PC-3 (cell line): ENCODE data around the gene GPC6. TPM values are rescaled to one million over a fixed set of nuclear protein-coding genes. Genes with fewer than 3 reads are reported as not detected.

Source experiments
- ATAC-seq: fragments of 200-7000 bp; cut with Tn5 transposase; 2 replicates; pipeline ENCODE4 v1.9.1; 2020; ENCODE audit warnings: mild to moderate bottlenecking, moderate library complexity
- BruUV-seq: library from RNA; stranded (reverse); fragments of 400-500 nt; replicated peaks from 2 replicates; lab custom pipeline; 2021; lab: Mats Ljungman, UMichigan
- CTCF ChIA-PET: fragments of 300-600 bp; sonication (Branson Sonifier 250); formaldehyde crosslinking; loops from one replicate; lab custom pipeline; 2022; ENCODE audit warnings: antibody characterized with exemption; lab: Charles Lee
- POLR2A ChIA-PET: fragments of 300-600 bp; sonication (Branson Sonifier 250); formaldehyde crosslinking; loops from one replicate; lab custom pipeline; 2022; ENCODE audit warnings: antibody characterized with exemption; ENCODE audit not compliant: unreplicated experiment; lab: Charles Lee
- DNase-seq: peaks from one replicate; pipeline ENCODE4 v3.0.0-alpha.2; 2015
- H2AFZ ChIP-seq: fragments of 300-600 bp; sonication (generic); 2 replicates; pipeline ENCODE4 v1.6.0; 2016; ENCODE audit warnings: antibody characterized with exemption, low read length
- H3F3A ChIP-seq: fragments of 300-600 bp; sonication (generic); one replicate; pipeline ENCODE4 v1.6.0; 2017; ENCODE audit warnings: antibody characterized with exemption, low read length, control low read depth, mild to moderate bottlenecking; ENCODE audit not compliant: unreplicated experiment
- H3K27ac ChIP-seq: fragments of 300-600 bp; sonication (generic); 2 replicates; pipeline ENCODE4 v1.5.1; 2016; ENCODE audit warnings: mild to moderate bottlenecking, low read length
- H3K27me3 ChIP-seq: fragments of 300-600 bp; sonication (generic); 2 replicates; pipeline ENCODE4 v1.6.1; 2016; ENCODE audit warnings: low read length, mixed read lengths
- H3K36me3 ChIP-seq: fragments of 300-600 bp; sonication (generic); 2 replicates; pipeline ENCODE4 v1.6.1; 2016; ENCODE audit warnings: low read depth, mixed run types, low read length, mixed read lengths
- H3K4me1 ChIP-seq: fragments of 300-600 bp; sonication (generic); 2 replicates; pipeline ENCODE4 v1.5.1; 2016; ENCODE audit warnings: low read length; ENCODE audit not compliant: insufficient read depth
- H3K4me2 ChIP-seq: fragments of 300-600 bp; sonication (generic); 2 replicates; pipeline ENCODE4 v1.6.0; 2016; ENCODE audit warnings: low read length
- H3K4me3 ChIP-seq: fragments of 300-600 bp; sonication (generic); 2 replicates; pipeline ENCODE4 v1.5.1; 2016; ENCODE audit warnings: mild to moderate bottlenecking, low read length, mixed read lengths
- H3K79me2 ChIP-seq: fragments of 300-600 bp; sonication (generic); 2 replicates; pipeline ENCODE4 v1.6.1; 2017; ENCODE audit warnings: low read length, mixed read lengths
- H3K9ac ChIP-seq: fragments of 300-600 bp; sonication (generic); 2 replicates; pipeline ENCODE4 v1.6.0; 2016; ENCODE audit warnings: mild to moderate bottlenecking, low read length
- H3K9me2 ChIP-seq: fragments of 300-600 bp; sonication (generic); replicated peaks from 2 replicates; pipeline ENCODE4 v1.6.1; 2016; ENCODE audit warnings: mixed run types, low read length, mixed read lengths
- H3K9me3 ChIP-seq: fragments of 300-600 bp; sonication (generic); 2 replicates; pipeline ENCODE4 v1.6.1; 2016; ENCODE audit warnings: low read length, mixed read lengths
- H4K20me1 ChIP-seq: fragments of 300-600 bp; sonication (generic); 2 replicates; pipeline ENCODE4 v1.6.1; 2016; ENCODE audit warnings: low read length, mixed read lengths
- CTCF ChIP-seq: fragments of 300-600 bp; sonication (generic); conservative IDR thresholded peaks from 2 replicates; pipeline ENCODE4 v1.5.1; 2017; ENCODE audit warnings: antibody characterized with exemption, low read depth, mild to moderate bottlenecking, low read length
- EZH2 ChIP-seq: fragments of 300-600 bp; sonication (generic); IDR thresholded peaks from one replicate; pipeline ENCODE4 v1.6.1; 2017; ENCODE audit warnings: antibody characterized with exemption, mild to moderate bottlenecking, low read length; ENCODE audit not compliant: unreplicated experiment
- EZH2phosphoT487 ChIP-seq: fragments of 300-600 bp; sonication (generic); IDR thresholded peaks from 2 replicates; pipeline ENCODE4 v1.6.1; 2018; ENCODE audit warnings: mild to moderate bottlenecking, antibody characterized with exemption, low read length, borderline replicate concordance
- intact Hi-C: fragments of 100-400 bp; cut with micrococcal nuclease; formaldehyde crosslinking; loops from 2 replicates; pipeline ENCODE4 v1.9.0; 2023
- total RNA-seq: library from RNA; depleted of rRNA; stranded (reverse); fragments of >200 nt; gene quantifications from 2 replicates; pipeline ENCODE4 v1.2.3, GENCODE V29; 2014

GPC6 gene
- total RNA-seq, 1 experiment from 2014 or later = 3.5 TPM

GRCh38 chr13:93345024-93345423, 118.4 kb downstream of the GPC6 start:
- Histone ChIP-seq H3K4me2 (no peak overlapping the region), H4K20me1 (no peaks in the 10 kb centered on the region), H3K36me3 (no peaks in the 10 kb centered on the region), H3K27me3 (no peaks in the 10 kb centered on the region), H3K27ac (no peak overlapping the region), H3K4me1 (no peaks in the 10 kb centered on the region), H3K79me2 (no peaks in the 10 kb centered on the region), H3K9ac (no peak overlapping the region), H3K9me3 (no peaks in the 10 kb centered on the region), H3F3A (no peaks in the 10 kb centered on the region), H3K4me3 (no peak overlapping the region), H2AFZ (no peak overlapping the region), H3K9me2 (no peaks in the 10 kb centered on the region)
- POLR2A ChIA-PET = no interaction called here
- ATAC-seq = no peak
- CTCF ChIA-PET = no interaction called here
- BruUV-seq = no TSS peak
- TF ChIP-seq EZH2 = no peak
- TF ChIP-seq CTCF = no peak
- no peak for TF ChIP-seq EZH2phosphoT487
- no peak for DNase-seq
- intact Hi-C loops = no loop called here

DNA sequence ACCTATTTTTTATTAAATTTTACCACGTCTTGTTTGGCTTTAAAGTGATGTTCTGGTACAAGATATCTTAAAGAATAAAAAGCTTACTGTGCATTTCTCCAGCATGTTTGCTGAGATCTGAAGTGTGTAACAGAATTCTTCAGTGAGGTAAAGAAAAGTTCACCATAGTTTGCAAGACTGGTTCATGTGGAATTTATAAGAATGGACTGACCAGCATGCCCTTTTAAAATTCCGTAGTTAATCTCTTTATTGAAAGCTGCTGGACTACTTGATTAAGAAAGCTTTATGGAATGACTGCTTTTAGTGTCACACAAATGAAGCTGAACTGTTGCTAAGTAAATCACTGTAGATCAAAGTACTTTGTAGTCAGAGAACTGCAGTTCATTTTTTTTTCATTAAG, 119.2 kb downstream of the GPC6 start:
- H3K27ac ChIP-seq = no peak overlapping the region
- no peak overlapping the region for H3K4me2 ChIP-seq
- no peaks in the 10 kb centered on the region for H3K36me3 ChIP-seq
- POLR2A ChIA-PET = no interaction called here
- no peaks in the 10 kb centered on the region for H4K20me1 ChIP-seq
- H3K9me2 ChIP-seq = no peaks in the 10 kb centered on the region
- H3K4me3 ChIP-seq = no peak overlapping the region
- no peaks in the 10 kb centered on the region for H3K79me2 ChIP-seq
- CTCF ChIA-PET = no interaction called here
- no TSS peak for BruUV-seq
- no peaks in the 10 kb centered on the region for H3K4me1 ChIP-seq
- no peak overlapping the region for H3K9ac ChIP-seq
- H3K27me3 ChIP-seq = no peaks in the 10 kb centered on the region
- H3F3A ChIP-seq = no peaks in the 10 kb centered on the region
- DNase-seq (no peak), ATAC-seq (no peak)
- H2AFZ ChIP-seq = no peak overlapping the region
- intact Hi-C loops = no loop called here
- no peak for TF ChIP-seq EZH2
- no peak for TF ChIP-seq CTCF
- TF ChIP-seq EZH2phosphoT487 = no peak
- H3K9me3 ChIP-seq = no peaks in the 10 kb centered on the region

- H3K4me2 ChIP-seq = no peak overlapping the region
- ATAC-seq = no peak
- ChIA-PET CTCF (interaction anchor here (0.6 kb wide), 1 partner anchor 108 kb away, joined by 4 read pairs; no protein-coding TSS in a partner anchor), POLR2A (no interaction called here)
- no peaks in the 10 kb centered on the region for H3K27me3 ChIP-seq
- H3K9me3 ChIP-seq = no peaks in the 10 kb centered on the region
- no peak for DNase-seq
- H3K9ac ChIP-seq = no peak overlapping the region
- no peaks in the 10 kb centered on the region for H4K20me1 ChIP-seq
- no peak overlapping the region for H2AFZ ChIP-seq
- no peak overlapping the region for H3K27ac ChIP-seq
- H3K9me2 ChIP-seq = no peaks in the 10 kb centered on the region
- no peaks in the 10 kb centered on the region for H3K4me1 ChIP-seq
- H3K4me3 ChIP-seq = no peak overlapping the region
- no peaks in the 10 kb centered on the region for H3F3A ChIP-seq
- H3K79me2 ChIP-seq = no peaks in the 10 kb centered on the region
- TF ChIP-seq EZH2 (no peak), EZH2phosphoT487 (no peak), CTCF (no peak)
- H3K36me3 ChIP-seq = no peaks in the 10 kb centered on the region
- no TSS peak for BruUV-seq
- intact Hi-C loops = no loop called here
Measured at GRCh38 chr13:93352616-93353015, 126.0 kb downstream of the GPC6 start.
